C4-2B (cell line): ENCODE data around the gene WDR90.
A peak's percentile ranks its signal among the peaks of the same experiment; 100 is the strongest.

Source experiments
- H3K27ac ChIP-seq: fragments of 450-650 bp; 2 replicates; pipeline ENCODE4 v1.5.1; 2017
- CTCF ChIP-seq: fragments of 450-650 bp; conservative IDR thresholded peaks from 2 replicates; pipeline ENCODE4 v1.5.1; 2017; ENCODE audit warnings: mild to moderate bottlenecking
- ZFX ChIP-seq: fragments of 450-650 bp; IDR thresholded peaks from 2 replicates; pipeline ENCODE4 v1.6.1; 2017

WDR90 gene

DNA sequence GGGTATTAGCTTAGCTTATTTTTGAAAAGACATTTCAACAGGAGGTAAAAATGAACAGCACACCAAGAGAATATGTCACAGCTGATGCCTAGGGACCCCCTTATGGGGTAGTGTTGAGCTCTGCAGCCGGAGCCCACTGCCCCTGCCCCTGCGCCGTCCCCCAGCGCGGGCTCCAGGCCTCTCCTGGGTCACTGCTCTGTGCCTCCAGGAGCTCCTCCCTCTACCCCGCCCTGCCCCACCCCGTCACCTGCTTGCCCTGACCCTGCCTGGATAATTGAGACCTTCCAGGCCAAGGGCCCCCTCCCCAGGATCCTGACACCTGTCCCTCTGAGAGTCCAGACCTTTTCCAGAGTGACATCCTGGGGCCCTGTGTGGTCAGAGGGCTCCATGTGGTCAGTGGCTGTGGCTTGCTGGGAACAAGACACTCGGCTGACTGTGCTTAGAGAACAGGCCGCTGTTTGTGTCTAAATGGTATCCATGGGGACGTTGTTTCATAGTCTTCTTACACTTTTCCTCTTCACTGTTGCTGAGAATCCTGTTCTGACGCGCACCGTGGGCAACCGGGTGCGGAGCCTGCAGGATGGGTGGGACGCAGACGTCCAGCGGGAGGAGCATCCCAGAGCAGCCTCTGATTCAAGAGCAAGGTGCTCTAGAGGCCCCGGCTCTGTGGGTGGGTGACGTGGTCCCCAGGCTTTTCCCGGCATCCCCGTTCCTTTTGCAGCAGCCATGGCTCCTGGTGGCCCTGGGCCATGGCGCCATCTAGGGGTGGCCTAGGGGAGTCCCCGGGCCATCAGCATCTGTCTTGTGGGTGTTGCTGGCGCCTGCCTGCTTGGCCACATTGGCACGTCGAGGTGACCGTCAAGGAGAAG is 38.4 kb upstream of the WDR90 start:
- TF ChIP-seq ZFX = no peak
- no peak; the same call in 1 of the 2 replicates for TF ChIP-seq CTCF
- no peak overlapping the region for H3K27ac ChIP-seq

- TF ChIP-seq ZFX (no peak), CTCF (no peak)
- H3K27ac ChIP-seq = no peak overlapping the region
These were observed 34.0 kb upstream of the WDR90 start for GRCh38 chr16:615122-615521.

- TF ChIP-seq CTCF (no peak), ZFX (no peak)
- H3K27ac ChIP-seq = peak overlapping the region; percentile 60
These were observed 32.2 kb upstream of the WDR90 start for GRCh38 chr16:616733-617586.

DNA sequence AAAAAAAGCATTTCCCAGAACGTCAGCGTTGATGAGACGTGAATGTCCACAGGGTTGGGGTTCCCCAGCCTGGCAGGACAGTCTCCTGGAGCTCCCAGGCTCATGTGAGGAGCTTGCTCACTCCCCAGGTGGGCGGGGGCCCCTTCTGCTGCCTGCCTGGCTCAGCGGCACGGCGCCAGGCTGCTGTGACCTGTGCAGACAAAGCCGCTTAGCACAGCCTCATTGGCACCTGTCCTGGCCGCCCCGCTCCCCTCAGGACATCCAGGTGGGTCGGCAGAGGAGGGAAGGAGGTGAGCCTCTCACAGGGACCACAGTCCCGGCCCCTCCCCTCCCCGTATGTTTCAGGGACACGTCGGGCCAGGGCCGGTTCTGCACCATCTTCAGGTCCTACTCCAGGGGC is 31.3 kb upstream of the WDR90 start:
- TF ChIP-seq ZFX = no peak
- H3K27ac ChIP-seq = peak overlapping the region; percentile 60

DNA sequence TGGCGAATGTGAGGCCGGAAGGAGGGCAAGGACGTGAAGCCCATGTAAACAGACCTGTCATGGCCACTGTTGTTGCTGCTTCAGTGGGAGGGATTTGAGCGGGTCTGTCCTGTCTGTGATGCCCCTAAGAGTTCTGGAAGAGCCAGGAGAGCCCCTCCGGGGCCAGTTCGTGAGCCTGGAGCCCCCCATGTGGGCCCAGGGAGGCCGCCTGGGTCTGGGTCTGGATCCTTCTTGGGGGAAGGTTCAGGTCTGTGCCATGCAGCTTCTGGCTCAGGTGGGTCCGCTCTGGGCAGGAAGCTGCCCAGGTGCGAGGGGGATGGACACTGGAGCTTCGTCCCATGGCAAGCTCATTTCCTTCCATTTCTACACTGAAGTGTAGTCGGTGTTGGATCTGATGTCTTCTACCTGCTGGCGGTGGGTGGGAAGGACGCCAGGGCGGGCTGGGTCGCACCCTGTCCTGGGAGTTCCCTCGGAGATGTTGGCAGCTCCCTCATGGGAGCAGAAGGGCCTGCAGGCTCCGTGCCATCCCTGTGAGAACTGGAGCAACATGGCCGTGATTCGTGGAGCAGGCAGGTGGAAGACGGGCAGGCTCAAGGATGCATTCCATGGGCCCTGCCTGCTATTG is 29.6 kb upstream of the WDR90 start:
- TF ChIP-seq CTCF (no peak), ZFX (no peak)
- no peak overlapping the region for H3K27ac ChIP-seq

DNA sequence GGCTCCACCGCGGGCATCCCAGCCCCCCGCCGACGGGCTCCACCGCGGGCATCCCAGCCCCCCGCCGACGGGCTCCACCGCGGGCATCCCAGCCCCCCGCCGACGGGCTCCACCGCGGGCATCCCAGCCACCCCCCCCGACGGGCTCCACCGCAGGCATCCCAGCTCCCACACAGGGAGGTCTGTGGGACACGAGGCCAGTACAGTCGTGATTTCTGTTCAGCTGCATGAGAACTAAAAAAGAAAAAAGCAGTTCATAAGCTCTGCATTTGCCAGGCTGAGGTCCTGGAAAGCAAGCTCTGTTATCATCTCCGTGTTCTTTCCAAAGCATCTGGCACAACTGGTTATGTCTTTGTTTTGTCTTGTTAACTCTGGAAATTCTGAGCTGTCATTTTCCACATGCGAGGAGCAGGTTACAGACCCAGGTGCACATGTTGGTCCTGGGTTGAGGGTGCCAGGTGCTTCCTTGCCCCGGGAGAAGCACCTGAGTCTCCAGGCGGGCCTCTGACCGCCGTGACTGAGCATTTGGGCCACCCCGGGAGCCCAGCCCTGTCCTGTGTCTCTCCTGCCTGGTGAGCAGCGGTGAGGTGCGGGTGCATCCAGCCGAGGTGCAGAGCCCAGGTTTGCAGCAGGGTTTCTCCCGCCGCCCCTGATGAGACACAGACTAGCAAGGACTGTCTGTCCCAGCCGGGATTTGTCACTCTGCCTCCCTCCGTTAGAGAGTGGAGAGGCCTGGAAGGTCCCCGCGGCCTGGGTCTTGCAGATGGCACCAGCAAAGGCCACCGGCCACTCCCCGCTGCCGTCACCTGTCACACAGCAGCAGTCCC is 28.3 kb upstream of the WDR90 start:
- TF ChIP-seq CTCF (no peak), ZFX (no peak)
- H3K27ac ChIP-seq = no peak overlapping the region

DNA sequence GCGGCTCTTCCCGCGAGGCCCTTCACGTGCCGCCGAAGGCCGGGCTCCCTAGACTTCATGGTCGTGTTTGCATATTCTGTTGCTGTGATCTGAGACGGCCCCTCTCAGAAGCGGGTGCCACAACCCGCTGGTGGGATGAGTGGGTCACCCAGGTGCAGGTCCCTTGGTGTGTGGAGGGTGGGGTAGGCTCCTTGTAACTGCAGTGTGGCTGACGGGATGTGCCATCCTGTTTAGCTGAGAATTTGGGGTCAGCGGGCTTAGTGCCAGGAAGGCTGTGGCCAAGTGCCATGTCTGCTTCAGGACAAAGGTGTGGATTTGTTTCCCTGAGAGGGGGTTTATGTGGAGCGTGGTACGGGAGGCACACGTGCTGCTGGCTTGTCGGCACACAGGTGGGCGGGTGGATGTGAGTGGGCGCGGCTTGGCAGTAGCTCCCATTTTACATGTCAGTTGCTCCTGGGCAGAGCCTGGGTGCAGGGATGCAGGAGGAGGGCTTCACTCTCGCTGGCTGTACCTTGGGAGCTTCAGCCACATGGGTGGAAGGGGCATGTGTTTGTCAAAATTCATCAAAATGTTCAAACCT is 27.5 kb upstream of the WDR90 start:
- no peak for TF ChIP-seq CTCF
- no peak for TF ChIP-seq ZFX
- H3K27ac ChIP-seq = no peak overlapping the region
